PC-3 (cell line): ENCODE results near the gene AOPEP. TPM values are rescaled to one million over a fixed set of nuclear protein-coding genes. Genes with fewer than 3 reads are reported as not detected.

Source experiments
- ATAC-seq: fragments of 200-7000 bp; cut with Tn5 transposase; 2 replicates; pipeline ENCODE4 v1.9.1; 2020; ENCODE audit warnings: mild to moderate bottlenecking, moderate library complexity
- BruUV-seq: library from RNA; stranded (reverse); fragments of 400-500 nt; replicated peaks from 2 replicates; lab custom pipeline; 2021; lab: Mats Ljungman, UMichigan
- CTCF ChIA-PET: fragments of 300-600 bp; sonication (Branson Sonifier 250); formaldehyde crosslinking; loops from one replicate; lab custom pipeline; 2022; ENCODE audit warnings: antibody characterized with exemption; lab: Charles Lee
- POLR2A ChIA-PET: fragments of 300-600 bp; sonication (Branson Sonifier 250); formaldehyde crosslinking; loops from one replicate; lab custom pipeline; 2022; ENCODE audit warnings: antibody characterized with exemption; ENCODE audit not compliant: unreplicated experiment; lab: Charles Lee
- DNase-seq: peaks from one replicate; pipeline ENCODE4 v3.0.0-alpha.2; 2015
- H2AFZ ChIP-seq: fragments of 300-600 bp; sonication (generic); 2 replicates; pipeline ENCODE4 v1.6.0; 2016; ENCODE audit warnings: antibody characterized with exemption, low read length
- H3F3A ChIP-seq: fragments of 300-600 bp; sonication (generic); one replicate; pipeline ENCODE4 v1.6.0; 2017; ENCODE audit warnings: antibody characterized with exemption, low read length, control low read depth, mild to moderate bottlenecking; ENCODE audit not compliant: unreplicated experiment
- H3K27ac ChIP-seq: fragments of 300-600 bp; sonication (generic); 2 replicates; pipeline ENCODE4 v1.5.1; 2016; ENCODE audit warnings: mild to moderate bottlenecking, low read length
- H3K27me3 ChIP-seq: fragments of 300-600 bp; sonication (generic); 2 replicates; pipeline ENCODE4 v1.6.1; 2016; ENCODE audit warnings: low read length, mixed read lengths
- H3K36me3 ChIP-seq: fragments of 300-600 bp; sonication (generic); 2 replicates; pipeline ENCODE4 v1.6.1; 2016; ENCODE audit warnings: low read depth, mixed run types, low read length, mixed read lengths
- H3K4me1 ChIP-seq: fragments of 300-600 bp; sonication (generic); 2 replicates; pipeline ENCODE4 v1.5.1; 2016; ENCODE audit warnings: low read length; ENCODE audit not compliant: insufficient read depth
- H3K4me2 ChIP-seq: fragments of 300-600 bp; sonication (generic); 2 replicates; pipeline ENCODE4 v1.6.0; 2016; ENCODE audit warnings: low read length
- H3K4me3 ChIP-seq: fragments of 300-600 bp; sonication (generic); 2 replicates; pipeline ENCODE4 v1.5.1; 2016; ENCODE audit warnings: mild to moderate bottlenecking, low read length, mixed read lengths
- H3K79me2 ChIP-seq: fragments of 300-600 bp; sonication (generic); 2 replicates; pipeline ENCODE4 v1.6.1; 2017; ENCODE audit warnings: low read length, mixed read lengths
- H3K9ac ChIP-seq: fragments of 300-600 bp; sonication (generic); 2 replicates; pipeline ENCODE4 v1.6.0; 2016; ENCODE audit warnings: mild to moderate bottlenecking, low read length
- H3K9me2 ChIP-seq: fragments of 300-600 bp; sonication (generic); replicated peaks from 2 replicates; pipeline ENCODE4 v1.6.1; 2016; ENCODE audit warnings: mixed run types, low read length, mixed read lengths
- H3K9me3 ChIP-seq: fragments of 300-600 bp; sonication (generic); 2 replicates; pipeline ENCODE4 v1.6.1; 2016; ENCODE audit warnings: low read length, mixed read lengths
- H4K20me1 ChIP-seq: fragments of 300-600 bp; sonication (generic); 2 replicates; pipeline ENCODE4 v1.6.1; 2016; ENCODE audit warnings: low read length, mixed read lengths
- CTCF ChIP-seq: fragments of 300-600 bp; sonication (generic); conservative IDR thresholded peaks from 2 replicates; pipeline ENCODE4 v1.5.1; 2017; ENCODE audit warnings: antibody characterized with exemption, low read depth, mild to moderate bottlenecking, low read length
- EZH2 ChIP-seq: fragments of 300-600 bp; sonication (generic); IDR thresholded peaks from one replicate; pipeline ENCODE4 v1.6.1; 2017; ENCODE audit warnings: antibody characterized with exemption, mild to moderate bottlenecking, low read length; ENCODE audit not compliant: unreplicated experiment
- EZH2phosphoT487 ChIP-seq: fragments of 300-600 bp; sonication (generic); IDR thresholded peaks from 2 replicates; pipeline ENCODE4 v1.6.1; 2018; ENCODE audit warnings: mild to moderate bottlenecking, antibody characterized with exemption, low read length, borderline replicate concordance
- intact Hi-C: fragments of 100-400 bp; cut with micrococcal nuclease; formaldehyde crosslinking; loops from 2 replicates; pipeline ENCODE4 v1.9.0; 2023
- total RNA-seq: library from RNA; depleted of rRNA; stranded (reverse); fragments of >200 nt; gene quantifications from 2 replicates; pipeline ENCODE4 v1.2.3, GENCODE V29; 2014

AOPEP gene
- total RNA-seq, 1 experiment from 2014 or later: 23.1 TPM

- intact Hi-C loops: no loop called here
- Histone ChIP-seq H3K9me2 (no peaks in the 10 kb centered on the region), H3F3A (no peaks in the 10 kb centered on the region), H3K4me2 (no peak overlapping the region), H3K27ac (no peak overlapping the region), H3K27me3 (no peaks in the 10 kb centered on the region), H3K4me1 (no peaks in the 10 kb centered on the region), H4K20me1 (no peaks in the 10 kb centered on the region), H3K9me3 (no peaks in the 10 kb centered on the region), H3K4me3 (no peak overlapping the region), H2AFZ (no peak overlapping the region), H3K36me3 (no peaks in the 10 kb centered on the region), H3K9ac (no peak overlapping the region), H3K79me2 (no peaks in the 10 kb centered on the region)
- BruUV-seq: no TSS peak
- TF ChIP-seq CTCF (no peak), EZH2 (no peak), EZH2phosphoT487 (no peak)
- ChIA-PET POLR2A (no interaction called here), CTCF (no interaction called here)
- ATAC-seq (no peak), DNase-seq (no peak)
Observed at GRCh38 chr9:94991961-94992907, 265.7 kb downstream of the AOPEP start.

- H3K9me3 ChIP-seq: no peaks in the 10 kb centered on the region
- no peak overlapping the region for H2AFZ ChIP-seq
- H3K4me3 ChIP-seq: no peak overlapping the region
- no peak for TF ChIP-seq EZH2
- no peak for TF ChIP-seq CTCF
- no peaks in the 10 kb centered on the region for H3K4me1 ChIP-seq
- POLR2A ChIA-PET: no interaction called here
- no peaks in the 10 kb centered on the region for H3K79me2 ChIP-seq
- no TSS peak for BruUV-seq
- H3K27me3 ChIP-seq: no peaks in the 10 kb centered on the region
- H3K9ac ChIP-seq: no peak overlapping the region
- H3K27ac ChIP-seq: no peak overlapping the region
- DNase-seq (no peak), ATAC-seq (no peak)
- H3F3A ChIP-seq: no peaks in the 10 kb centered on the region
- no peak overlapping the region for H3K4me2 ChIP-seq
- no peaks in the 10 kb centered on the region for H3K9me2 ChIP-seq
- no peaks in the 10 kb centered on the region for H3K36me3 ChIP-seq
- intact Hi-C loops: no loop called here
- CTCF ChIA-PET: no interaction called here
- H4K20me1 ChIP-seq: no peaks in the 10 kb centered on the region
Observed at GRCh38 chr9:94993160-94993820, 266.8 kb downstream of the AOPEP start.

- no peak overlapping the region for H3K27ac ChIP-seq
- POLR2A ChIA-PET: no interaction called here
- TF ChIP-seq EZH2 (no peak), EZH2phosphoT487 (no peak), CTCF (no peak)
Observed at GRCh38 chr9:94993821-94994165, 267.3 kb downstream of the AOPEP start.

More at GRCh38 chr9:94993821-94994165, 267.3 kb downstream of the AOPEP start:
- Histone ChIP-seq H3K79me2 (no peaks in the 10 kb centered on the region), H3K9me3 (no peaks in the 10 kb centered on the region), H3K9ac (no peak overlapping the region), H2AFZ (no peak overlapping the region), H3K4me2 (no peak overlapping the region), H3K27me3 (no peaks in the 10 kb centered on the region), H3K9me2 (no peaks in the 10 kb centered on the region), H4K20me1 (no peaks in the 10 kb centered on the region), H3K4me3 (no peak overlapping the region), H3F3A (no peaks in the 10 kb centered on the region), H3K4me1 (no peaks in the 10 kb centered on the region), H3K36me3 (no peaks in the 10 kb centered on the region)
- ATAC-seq: no peak
- DNase-seq: no peak
- CTCF ChIA-PET: interaction anchor here (0.6 kb wide), 1 partner anchor 91 kb away, joined by 3 read pairs; no protein-coding TSS in a partner anchor
- intact Hi-C loops: no loop called here
- BruUV-seq: no TSS peak
